ENCODE data around the gene HAUS8. TPM values are rescaled to one million over a fixed set of nuclear protein-coding genes. Genes with fewer than 3 reads are reported as not detected.

HAUS8 gene
- polyA plus RNA-seq, 1 experiment, result 4.6 TPM

- Histone ChIP-seq H3K9me3 (ENCODE audit: control insufficient read depth, insufficient read depth, low read length) (no peaks in the 10 kb centered on the region), H3K4me3 (ENCODE audit: low read depth, low read length) (no peak overlapping the region), H3K27ac (ENCODE audit: low read depth, low read length) (no peak overlapping the region), H3K27me3 (ENCODE audit: control insufficient read depth, insufficient read depth, low read length) (peaks cover 8% of the 10 kb centered on the region)
- TF ChIP-seq, protein P1, sequence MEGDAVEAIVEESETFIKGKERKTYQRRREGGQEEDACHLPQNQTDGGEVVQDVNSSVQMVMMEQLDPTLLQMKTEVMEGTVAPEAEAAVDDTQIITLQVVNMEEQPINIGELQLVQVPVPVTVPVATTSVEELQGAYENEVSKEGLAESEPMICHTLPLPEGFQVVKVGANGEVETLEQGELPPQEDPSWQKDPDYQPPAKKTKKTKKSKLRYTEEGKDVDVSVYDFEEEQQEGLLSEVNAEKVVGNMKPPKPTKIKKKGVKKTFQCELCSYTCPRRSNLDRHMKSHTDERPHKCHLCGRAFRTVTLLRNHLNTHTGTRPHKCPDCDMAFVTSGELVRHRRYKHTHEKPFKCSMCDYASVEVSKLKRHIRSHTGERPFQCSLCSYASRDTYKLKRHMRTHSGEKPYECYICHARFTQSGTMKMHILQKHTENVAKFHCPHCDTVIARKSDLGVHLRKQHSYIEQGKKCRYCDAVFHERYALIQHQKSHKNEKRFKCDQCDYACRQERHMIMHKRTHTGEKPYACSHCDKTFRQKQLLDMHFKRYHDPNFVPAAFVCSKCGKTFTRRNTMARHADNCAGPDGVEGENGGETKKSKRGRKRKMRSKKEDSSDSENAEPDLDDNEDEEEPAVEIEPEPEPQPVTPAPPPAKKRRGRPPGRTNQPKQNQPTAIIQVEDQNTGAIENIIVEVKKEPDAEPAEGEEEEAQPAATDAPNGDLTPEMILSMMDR (IDR thresholded peaks at IDR 0.05; ENCODE audit: low read depth, low read length), result no peak
- DNase-seq (ENCODE audit: low read depth, low spot score), result no peak
- ChIA-PET POLR2A (no interaction called here), CTCF (interaction anchor here (0.6 kb wide), 1 partner anchor 266 kb away, joined by 4 read pairs; no protein-coding TSS in a partner anchor)
Measured at GRCh38 chr19:17037966-17038500, 37.2 kb downstream of the HAUS8 start.

DNA sequence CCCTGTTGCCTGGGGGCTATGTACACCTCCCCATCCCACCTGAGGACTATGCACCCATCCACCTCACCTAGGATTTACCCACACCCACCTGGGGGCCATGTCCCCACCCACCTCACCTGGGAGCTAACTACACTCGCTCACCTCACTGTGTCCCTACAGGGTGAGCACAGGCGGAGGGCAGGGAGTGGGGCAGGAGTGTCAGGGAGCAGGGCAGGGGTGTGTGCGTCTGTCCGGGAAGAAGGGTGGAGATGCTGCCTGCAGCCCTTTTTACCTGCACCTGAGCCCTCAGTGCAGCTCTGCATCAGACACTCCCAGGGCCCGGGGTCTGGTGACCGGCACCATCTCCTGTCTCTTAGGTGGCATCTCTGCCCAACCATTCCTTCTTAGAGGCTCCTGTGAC lies 38.1 kb downstream of the HAUS8 start:
- Histone ChIP-seq H3K27ac (ENCODE audit: low read depth, low read length) (no peak overlapping the region), H3K4me3 (ENCODE audit: low read depth, low read length) (no peak overlapping the region), H3K27me3 (ENCODE audit: control insufficient read depth, insufficient read depth, low read length) (peaks cover 7% of the 10 kb centered on the region), H3K9me3 (ENCODE audit: control insufficient read depth, insufficient read depth, low read length) (no peaks in the 10 kb centered on the region)
- POLR2A ChIA-PET, result no interaction called here
- CTCF ChIA-PET, result no interaction called here
- no peak for DNase-seq (ENCODE audit: low read depth, low spot score)
- TF ChIP-seq, protein P1 (IDR thresholded peaks at IDR 0.05; ENCODE audit: low read depth, low read length), result no peak

DNA sequence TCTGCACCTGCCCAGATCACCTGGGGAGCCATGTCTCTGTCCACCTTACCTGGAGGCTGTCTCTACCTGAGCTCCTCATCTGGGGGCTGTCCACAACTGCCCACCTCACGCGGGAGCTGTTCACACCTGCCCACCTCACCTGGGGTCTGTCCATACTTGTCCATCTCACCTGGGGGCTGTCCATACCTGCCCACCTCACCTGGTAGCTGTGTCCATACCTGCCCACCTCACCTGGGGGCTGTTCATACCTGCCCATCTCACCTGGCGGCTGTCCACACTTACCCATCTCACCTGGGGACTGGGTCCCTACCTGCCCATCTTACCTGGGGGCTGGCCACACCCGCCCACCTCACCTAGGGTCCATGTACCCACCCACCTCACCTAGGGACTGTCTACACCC lies 38.6 kb downstream of the HAUS8 start:
- CTCF ChIA-PET, result no interaction called here
- no peak overlapping the region for H3K27ac ChIP-seq (ENCODE audit: low read depth, low read length)
- H3K4me3 ChIP-seq (ENCODE audit: low read depth, low read length), result no peak overlapping the region
- no peak for DNase-seq (ENCODE audit: low read depth, low spot score)
- no peaks in the 10 kb centered on the region for H3K9me3 ChIP-seq (ENCODE audit: control insufficient read depth, insufficient read depth, low read length)
- TF ChIP-seq, protein P1 (IDR thresholded peaks at IDR 0.05; ENCODE audit: low read depth, low read length), result no peak
- H3K27me3 ChIP-seq (ENCODE audit: control insufficient read depth, insufficient read depth, low read length), result peaks cover 9% of the 10 kb centered on the region
- POLR2A ChIA-PET, result no interaction called here

DNA sequence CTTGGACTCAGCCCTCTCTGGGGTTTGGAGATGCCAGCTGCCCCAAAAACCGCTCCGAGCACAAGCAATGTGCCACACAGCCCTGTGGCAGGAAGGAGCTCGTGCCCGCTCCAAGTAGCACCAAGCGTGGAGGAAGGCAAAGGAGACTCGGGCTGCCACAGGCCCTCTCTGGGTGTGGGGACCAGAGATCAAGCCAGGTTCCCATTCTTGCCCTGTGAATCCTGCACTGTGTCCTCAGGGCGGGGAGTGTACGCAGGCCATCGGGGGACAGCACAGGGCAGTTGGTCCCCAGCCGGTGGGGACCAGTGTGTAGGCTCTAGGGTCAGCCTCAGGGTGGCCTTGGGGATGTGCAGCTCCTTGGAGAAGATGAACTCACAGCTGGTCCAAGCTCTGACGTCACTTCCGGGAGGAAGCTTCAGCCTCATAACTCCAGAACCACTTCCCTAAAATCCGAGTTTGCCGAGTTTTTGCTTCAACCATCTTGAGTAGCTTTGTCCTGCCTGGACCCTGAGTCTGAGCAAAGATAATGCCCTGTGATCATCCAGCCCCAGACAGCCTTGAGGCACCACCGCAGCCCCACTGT lies 39.3 kb downstream of the HAUS8 start:
- Histone ChIP-seq H3K9me3 (ENCODE audit: control insufficient read depth, insufficient read depth, low read length) (no peaks in the 10 kb centered on the region), H3K27me3 (ENCODE audit: control insufficient read depth, insufficient read depth, low read length) (peaks cover 9% of the 10 kb centered on the region), H3K27ac (ENCODE audit: low read depth, low read length) (no peak overlapping the region), H3K4me3 (ENCODE audit: low read depth, low read length) (no peak overlapping the region)
- ChIA-PET POLR2A (no interaction called here), CTCF (interaction anchor here (0.5 kb wide), 1 partner anchor 325 kb away, joined by 3 read pairs; no protein-coding TSS in a partner anchor)
- TF ChIP-seq, protein P1 (IDR thresholded peaks at IDR 0.05; ENCODE audit: low read depth, low read length), result no peak
- DNase-seq (ENCODE audit: low read depth, low spot score), result no peak

DNA sequence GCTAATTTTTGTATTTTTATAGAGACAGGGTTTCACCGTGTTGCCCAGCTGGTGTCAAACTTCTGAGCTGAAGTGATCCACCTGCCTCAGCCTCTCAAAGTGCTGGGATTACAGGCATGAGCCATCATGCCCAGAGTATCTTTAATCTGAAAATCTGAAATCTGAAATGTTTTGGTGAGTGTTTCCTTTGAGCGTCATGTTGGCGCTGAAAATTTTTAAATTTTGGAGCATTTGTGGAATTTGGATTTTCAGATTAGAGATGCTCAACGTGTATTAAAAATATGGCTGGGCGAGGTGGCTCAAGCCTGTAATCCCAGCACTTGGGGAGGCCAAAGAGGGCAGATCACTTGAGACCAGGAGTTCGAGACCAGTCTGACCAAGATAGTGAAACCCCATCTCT lies 43.5 kb downstream of the HAUS8 start:
- Histone ChIP-seq H3K27me3 (ENCODE audit: control insufficient read depth, insufficient read depth, low read length) (peaks cover 20% of the 10 kb centered on the region), H3K4me3 (ENCODE audit: low read depth, low read length) (no peak overlapping the region), H3K9me3 (ENCODE audit: control insufficient read depth, insufficient read depth, low read length) (no peaks in the 10 kb centered on the region), H3K27ac (ENCODE audit: low read depth, low read length) (no peak overlapping the region)
- CTCF ChIA-PET, result no interaction called here
- DNase-seq (ENCODE audit: low read depth, low spot score), result no peak
- POLR2A ChIA-PET, result no interaction called here
- TF ChIP-seq, protein P1 (IDR thresholded peaks at IDR 0.05; ENCODE audit: low read depth, low read length), result no peak
